ENCODE measurements around the gene WDR62. TPM values are rescaled to one million over a fixed set of nuclear protein-coding genes. Genes with fewer than 3 reads are reported as not detected.

WDR62 gene
- polyA plus RNA-seq, 1 experiment: 5.3 TPM

DNA sequence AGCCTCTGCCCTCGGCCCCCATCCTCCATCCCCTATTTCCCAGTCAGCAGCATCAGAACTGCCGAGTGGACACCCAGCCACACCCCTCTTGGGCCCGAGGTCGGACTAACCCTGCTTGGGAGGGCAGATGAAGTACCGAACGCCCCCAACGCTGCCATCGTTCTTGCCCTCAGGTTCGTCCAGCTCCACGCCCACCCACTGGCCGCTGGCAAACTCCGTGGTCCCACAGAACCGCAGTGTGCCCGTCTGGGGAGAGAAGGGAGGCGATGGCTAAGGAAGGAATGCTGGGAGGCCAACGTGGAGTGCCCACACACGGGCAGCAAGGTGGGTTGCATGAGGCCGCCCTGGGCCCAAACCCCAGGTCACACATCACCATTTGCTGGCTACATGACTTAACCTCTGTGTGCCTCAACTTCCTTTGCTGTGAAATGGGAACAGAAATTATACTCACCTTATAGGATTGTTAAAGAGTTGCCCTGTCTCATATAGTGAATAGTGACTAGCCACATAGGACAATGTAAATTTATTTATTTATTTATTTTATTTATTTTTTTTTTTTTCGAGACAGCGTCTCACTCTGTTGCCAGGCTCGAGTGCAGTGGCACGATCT lies 35.5 kb upstream of the WDR62 start:
- DNase-seq (ENCODE audit: low read depth): no peak
- Histone ChIP-seq H3K27me3 (ENCODE audit: control insufficient read depth, insufficient read depth, low read length) (no peaks in the 10 kb centered on the region), H3K4me3 (ENCODE audit: low read depth, low read length) (no peak overlapping the region), H3K36me3 (ENCODE audit: control insufficient read depth, insufficient read depth, low read length) (peaks cover 32% of the 10 kb centered on the region)
- TF ChIP-seq, protein P1, sequence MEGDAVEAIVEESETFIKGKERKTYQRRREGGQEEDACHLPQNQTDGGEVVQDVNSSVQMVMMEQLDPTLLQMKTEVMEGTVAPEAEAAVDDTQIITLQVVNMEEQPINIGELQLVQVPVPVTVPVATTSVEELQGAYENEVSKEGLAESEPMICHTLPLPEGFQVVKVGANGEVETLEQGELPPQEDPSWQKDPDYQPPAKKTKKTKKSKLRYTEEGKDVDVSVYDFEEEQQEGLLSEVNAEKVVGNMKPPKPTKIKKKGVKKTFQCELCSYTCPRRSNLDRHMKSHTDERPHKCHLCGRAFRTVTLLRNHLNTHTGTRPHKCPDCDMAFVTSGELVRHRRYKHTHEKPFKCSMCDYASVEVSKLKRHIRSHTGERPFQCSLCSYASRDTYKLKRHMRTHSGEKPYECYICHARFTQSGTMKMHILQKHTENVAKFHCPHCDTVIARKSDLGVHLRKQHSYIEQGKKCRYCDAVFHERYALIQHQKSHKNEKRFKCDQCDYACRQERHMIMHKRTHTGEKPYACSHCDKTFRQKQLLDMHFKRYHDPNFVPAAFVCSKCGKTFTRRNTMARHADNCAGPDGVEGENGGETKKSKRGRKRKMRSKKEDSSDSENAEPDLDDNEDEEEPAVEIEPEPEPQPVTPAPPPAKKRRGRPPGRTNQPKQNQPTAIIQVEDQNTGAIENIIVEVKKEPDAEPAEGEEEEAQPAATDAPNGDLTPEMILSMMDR (IDR thresholded peaks at IDR 0.05; ENCODE audit: insufficient read depth, low read depth, low read length): no peak
- ChIA-PET CTCF (interaction anchor here (1.2 kb wide), 1 partner anchor 151 kb away, joined by 3 read pairs; no protein-coding TSS in a partner anchor), POLR2A (no interaction called here)

DNA sequence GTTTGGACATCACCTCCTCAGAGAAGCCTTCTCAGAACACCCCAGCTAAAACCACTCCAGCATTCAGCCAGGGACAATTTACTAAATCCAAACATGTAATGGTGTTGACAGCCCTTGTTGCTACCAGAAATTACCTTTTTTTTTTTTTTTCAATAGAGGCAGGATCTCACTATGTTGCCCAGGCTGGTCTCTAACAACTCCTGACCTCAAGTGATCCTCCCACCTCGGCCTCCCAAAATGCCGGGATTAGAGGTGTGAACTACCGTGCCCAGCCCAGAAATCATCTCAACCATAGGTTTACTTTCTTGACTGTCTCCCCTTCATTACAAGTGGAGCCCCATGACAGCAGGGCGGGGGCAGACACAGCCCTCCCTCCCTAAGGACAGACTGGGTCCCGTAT lies 31.3 kb upstream of the WDR62 start:
- no peak for DNase-seq (ENCODE audit: low read depth)
- CTCF ChIA-PET: interaction anchor here (1.1 kb wide), 1 partner anchor 9 kb away, joined by 3 read pairs; the partner anchor contains the start of gene ALKBH6
- TF ChIP-seq, protein P1 (IDR thresholded peaks at IDR 0.05; ENCODE audit: insufficient read depth, low read depth, low read length): no peak
- peaks cover 42% of the 10 kb centered on the region for H3K36me3 ChIP-seq (ENCODE audit: control insufficient read depth, insufficient read depth, low read length)
- H3K4me3 ChIP-seq (ENCODE audit: low read depth, low read length): no peak overlapping the region
- POLR2A ChIA-PET: no interaction called here
- no peaks in the 10 kb centered on the region for H3K27me3 ChIP-seq (ENCODE audit: control insufficient read depth, insufficient read depth, low read length)

DNA sequence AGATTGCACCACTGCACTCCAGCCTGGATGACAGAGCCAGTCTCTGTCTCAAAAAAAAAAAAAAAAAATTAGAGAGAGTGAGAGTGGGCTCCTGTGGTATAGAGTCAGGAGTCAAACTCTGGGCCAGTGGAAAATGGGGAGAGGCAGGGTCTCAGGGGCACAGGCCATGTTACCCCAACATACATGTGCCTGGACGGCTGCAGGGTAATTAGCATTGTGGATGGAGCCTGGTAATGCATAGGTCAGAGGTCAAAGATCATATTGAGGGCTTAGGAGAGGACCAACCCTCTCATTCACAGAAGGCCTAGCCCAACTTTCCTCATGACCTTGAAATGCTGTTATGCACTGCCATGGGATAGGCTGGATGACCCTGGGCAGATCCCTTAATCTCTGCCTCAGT lies 29.2 kb upstream of the WDR62 start:
- Histone ChIP-seq H3K27me3 (ENCODE audit: control insufficient read depth, insufficient read depth, low read length) (no peaks in the 10 kb centered on the region), H3K4me3 (ENCODE audit: low read depth, low read length) (no peak overlapping the region), H3K36me3 (ENCODE audit: control insufficient read depth, insufficient read depth, low read length) (peaks cover 41% of the 10 kb centered on the region)
- CTCF ChIA-PET: no interaction called here
- TF ChIP-seq, protein P1 (IDR thresholded peaks at IDR 0.05; ENCODE audit: insufficient read depth, low read depth, low read length): no peak
- DNase-seq (ENCODE audit: low read depth): no peak
- POLR2A ChIA-PET: no interaction called here

GRCh38 chr19:36026091-36026876 lies 28.4 kb upstream of the WDR62 start:
- POLR2A ChIA-PET: no interaction called here
- DNase-seq (ENCODE audit: low read depth): no peak

DNA sequence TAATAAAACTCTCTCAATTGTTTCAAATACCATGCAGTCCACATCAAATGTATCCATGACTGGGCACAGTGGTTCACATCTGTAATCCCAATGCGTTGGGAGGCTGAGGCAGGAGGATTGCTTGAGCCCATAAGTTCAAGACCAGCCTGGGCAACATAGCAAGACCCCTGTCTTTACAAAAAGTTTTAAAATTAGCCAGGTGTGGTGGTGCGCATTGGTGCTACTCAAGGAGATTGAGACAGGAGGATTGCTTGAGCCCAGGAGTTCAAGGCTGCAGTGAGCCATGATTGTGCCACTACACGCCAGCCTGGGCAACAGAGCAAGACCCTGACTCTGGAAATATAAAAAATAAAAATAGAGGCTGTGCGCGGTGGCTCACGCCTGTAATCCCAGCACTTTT lies 27.0 kb upstream of the WDR62 start:
- no peak overlapping the region for H3K4me3 ChIP-seq (ENCODE audit: low read depth, low read length)
- peaks cover 34% of the 10 kb centered on the region for H3K36me3 ChIP-seq (ENCODE audit: control insufficient read depth, insufficient read depth, low read length)
- ChIA-PET CTCF (interaction anchor here (1.3 kb wide), 1 partner anchor 14 kb away, joined by 3 read pairs; the partner anchor contains the start of gene ALKBH6), POLR2A (no interaction called here)
- no peaks in the 10 kb centered on the region for H3K27me3 ChIP-seq (ENCODE audit: control insufficient read depth, insufficient read depth, low read length)
- TF ChIP-seq, protein P1 (IDR thresholded peaks at IDR 0.05; ENCODE audit: insufficient read depth, low read depth, low read length): no peak
- DNase-seq (ENCODE audit: low read depth): no peak

More at GRCh38 chr19:36026091-36026876, 28.4 kb upstream of the WDR62 start:
- H3K4me3 ChIP-seq (ENCODE audit: low read depth, low read length): no peak overlapping the region
- CTCF ChIA-PET: no interaction called here
- peaks cover 39% of the 10 kb centered on the region for H3K36me3 ChIP-seq (ENCODE audit: control insufficient read depth, insufficient read depth, low read length)
- no peaks in the 10 kb centered on the region for H3K27me3 ChIP-seq (ENCODE audit: control insufficient read depth, insufficient read depth, low read length)
- TF ChIP-seq, protein P1 (IDR thresholded peaks at IDR 0.05; ENCODE audit: insufficient read depth, low read depth, low read length): no peak

All from BJ (cell line).